Measurements from ENCODE around the gene UBE2O. TPM values are rescaled to one million over a fixed set of nuclear protein-coding genes. Genes with fewer than 3 reads are reported as not detected.
"Not testable (repeated sequence)": the region's sequence is repeated elsewhere in the genome, so short reads cannot be mapped to it uniquely, and the experiment has no call there.

The UBE2O gene
- total RNA-seq, 2 experiments from 2014 or later, result 31.3 to 31.4 TPM

GRCh38 chr17:76365256-76365903 lies 87.6 kb downstream of the UBE2O start:
- Mint-ChIP-seq H3K4me3 (no peak overlapping the region), H3K9me3 (no peaks in the 10 kb centered on the region), H3K36me3 (no peaks in the 10 kb centered on the region), H3K27ac (no peak overlapping the region), H3K4me1 (no peaks in the 10 kb centered on the region), H3K27me3 (peaks cover 13% of the 10 kb centered on the region)
- POLR2A ChIA-PET, result interaction anchor here (0.7 to 1.7 kb wide), 4 partner anchors 10 to 20 kb away, joined by 4 to 5 read pairs (median 4); partner anchors contain the start of gene PRPSAP1
- no peak for DNase-seq
- no peak for ATAC-seq (ENCODE audit: low read depth)

GRCh38 chr17:76363107-76363842 lies 89.7 kb downstream of the UBE2O start:
- H3K36me3 Mint-ChIP-seq, result no peaks in the 10 kb centered on the region
- no peak overlapping the region for H3K4me3 Mint-ChIP-seq
- no peaks in the 10 kb centered on the region for H3K9me3 Mint-ChIP-seq
- H3K4me1 Mint-ChIP-seq, result no peaks in the 10 kb centered on the region
- POLR2A ChIA-PET, result interaction anchor here (1.7 to 2.1 kb wide), 2 partner anchors 11 to 24 kb away, joined by 4 to 6 read pairs; no protein-coding TSS in a partner anchor
- peaks cover 13% of the 10 kb centered on the region for H3K27me3 Mint-ChIP-seq
- DNase-seq (no peak), ATAC-seq (ENCODE audit: low read depth) (no peak)
- no peak overlapping the region for H3K27ac Mint-ChIP-seq

GRCh38 chr17:76360461-76360860 lies 92.5 kb downstream of the UBE2O start:
- peaks cover 18% of the 10 kb centered on the region for H3K27me3 Mint-ChIP-seq
- no peak overlapping the region for H3K27ac Mint-ChIP-seq
- POLR2A ChIA-PET, result no interaction called here
- H3K36me3 Mint-ChIP-seq, result no peaks in the 10 kb centered on the region
- peaks cover 3% of the 10 kb centered on the region for H3K4me1 Mint-ChIP-seq
- DNase-seq (no peak), ATAC-seq (ENCODE audit: low read depth) (no peak)
- no peak overlapping the region for H3K4me3 Mint-ChIP-seq
- H3K9me3 Mint-ChIP-seq, result no peaks in the 10 kb centered on the region

- H3K4me3 Mint-ChIP-seq; POLR2A ChIA-PET; H3K9me3 Mint-ChIP-seq; DNase-seq; ATAC-seq (ENCODE audit: low read depth); H3K4me1 Mint-ChIP-seq; H3K27ac Mint-ChIP-seq; H3K36me3 Mint-ChIP-seq: not testable (repeated sequence)
- peaks cover 18% of the 10 kb centered on the region for H3K27me3 Mint-ChIP-seq
These were observed 93.2 kb downstream of the UBE2O start for GRCh38 chr17:76359776-76360175.

DNA sequence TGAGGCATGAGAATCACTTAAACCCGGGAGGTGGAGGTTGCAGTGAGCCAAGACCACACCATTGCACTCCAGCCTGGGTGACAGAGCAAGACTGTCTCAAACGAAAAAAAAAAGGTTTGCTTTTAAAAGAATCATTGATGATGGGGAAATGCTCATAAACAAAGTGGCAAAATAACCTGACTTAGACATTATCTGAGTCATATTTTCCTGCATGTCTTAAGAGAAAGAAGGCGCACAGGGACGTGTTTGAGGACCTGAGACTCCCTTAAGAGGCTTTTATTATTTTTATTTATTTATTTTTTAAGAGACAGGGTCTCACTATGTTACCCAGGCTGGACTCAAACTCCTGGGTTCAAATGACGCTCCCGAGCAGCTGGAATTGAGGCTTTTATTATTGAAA lies 93.6 kb downstream of the UBE2O start:
- no peak for DNase-seq
- Mint-ChIP-seq H3K27me3 (peaks cover 16% of the 10 kb centered on the region), H3K36me3 (no peaks in the 10 kb centered on the region), H3K9me3 (no peaks in the 10 kb centered on the region), H3K4me3 (no peak overlapping the region), H3K4me1 (peaks cover 8% of the 10 kb centered on the region), H3K27ac (no peak overlapping the region)
- POLR2A ChIA-PET, result no interaction called here
- ATAC-seq (ENCODE audit: low read depth), result no peak

GRCh38 chr17:76357597-76358158 lies 95.3 kb downstream of the UBE2O start:
- POLR2A ChIA-PET, result interaction anchor here (0.6 kb wide), 1 partner anchor 12 kb away, joined by 6 read pairs; no protein-coding TSS in a partner anchor
- no peak for DNase-seq
- H3K4me1 Mint-ChIP-seq, result peaks cover 8% of the 10 kb centered on the region
- peaks cover 16% of the 10 kb centered on the region for H3K27me3 Mint-ChIP-seq
- no peak for ATAC-seq (ENCODE audit: low read depth)
- no peak overlapping the region for H3K27ac Mint-ChIP-seq
- no peak overlapping the region for H3K4me3 Mint-ChIP-seq
- no peaks in the 10 kb centered on the region for H3K9me3 Mint-ChIP-seq
- no peaks in the 10 kb centered on the region for H3K36me3 Mint-ChIP-seq

DNA sequence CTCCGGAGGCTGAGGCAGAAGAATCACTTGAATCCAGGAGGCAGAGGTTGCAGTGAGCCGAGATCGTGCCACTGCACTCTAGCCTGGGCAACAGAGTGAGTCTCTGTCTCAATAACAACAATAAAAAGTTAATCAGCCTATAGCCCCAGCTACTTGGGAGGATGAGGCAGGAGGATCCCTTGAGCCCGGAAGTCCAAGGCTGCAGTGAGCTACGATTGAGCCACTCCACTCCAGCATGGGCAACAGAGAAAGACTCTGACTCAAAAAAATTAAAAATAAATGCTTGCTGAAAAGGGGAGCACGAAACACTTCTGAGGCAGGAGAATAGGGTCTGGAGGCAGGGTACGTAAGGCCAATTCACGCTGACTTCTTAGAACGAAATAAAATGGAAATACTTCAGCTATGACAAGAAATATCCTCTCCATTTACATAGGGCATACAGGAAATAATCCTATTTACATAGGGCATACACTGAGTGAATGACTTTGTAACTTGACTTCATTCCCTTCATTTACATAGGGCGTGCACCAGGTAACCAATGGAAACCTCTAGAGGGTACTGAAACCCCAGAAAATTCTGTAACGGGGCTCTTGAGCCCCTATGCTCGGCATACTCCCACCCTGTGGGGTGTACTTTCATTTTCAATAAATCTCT lies 96.0 kb downstream of the UBE2O start:
- no peak overlapping the region for H3K4me3 Mint-ChIP-seq
- no peak overlapping the region for H3K27ac Mint-ChIP-seq
- H3K27me3 Mint-ChIP-seq, result peaks cover 11% of the 10 kb centered on the region
- DNase-seq (no peak), ATAC-seq (ENCODE audit: low read depth) (no peak)
- H3K9me3 Mint-ChIP-seq, result no peaks in the 10 kb centered on the region
- H3K4me1 Mint-ChIP-seq, result peaks cover 13% of the 10 kb centered on the region
- peaks cover 1% of the 10 kb centered on the region for H3K36me3 Mint-ChIP-seq
- POLR2A ChIA-PET, result no interaction called here

DNA sequence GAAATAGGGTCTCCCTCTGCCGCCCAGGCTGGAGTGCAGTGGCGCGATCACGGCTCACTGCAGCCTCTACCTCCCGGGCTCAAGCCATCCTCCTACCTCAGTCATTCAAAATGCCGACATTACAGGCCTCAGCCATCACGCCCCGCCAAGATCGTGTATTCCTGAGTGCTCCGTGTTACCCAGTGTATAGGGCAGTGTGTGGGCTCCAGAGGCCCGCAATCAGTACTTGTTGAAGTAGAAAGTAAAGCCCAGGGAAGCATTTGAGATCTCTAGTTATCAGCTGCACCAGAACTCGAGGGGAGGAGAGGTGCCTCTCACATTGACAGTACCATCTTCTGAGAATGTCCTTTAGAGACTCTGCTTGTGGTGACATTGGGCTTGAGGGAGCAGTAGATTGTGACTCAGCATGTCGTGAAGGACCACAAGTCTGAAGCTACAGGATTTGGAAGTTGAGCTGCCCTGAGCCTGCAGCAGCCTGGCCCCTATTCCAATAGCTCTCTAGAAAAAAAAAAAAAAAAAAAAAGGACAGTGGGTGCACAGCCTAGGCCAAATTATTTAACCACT lies 98.1 kb downstream of the UBE2O start:
- no peak for DNase-seq
- POLR2A ChIA-PET, result interaction anchor here (1.0 to 3.7 kb wide), 3 partner anchors 11 to 138 kb away, joined by 5 to 63 read pairs (median 6); partner anchors contain the start of gene SPHK1

GRCh38 chr17:76354317-76354729 lies 98.6 kb downstream of the UBE2O start:
- Mint-ChIP-seq H3K4me3 (peak overlapping the region; percentile 96), H3K36me3 (peaks cover 5% of the 10 kb centered on the region), H3K4me1 (peaks cover 17% of the 10 kb centered on the region), H3K27me3 (peaks cover 5% of the 10 kb centered on the region), H3K9me3 (no peaks in the 10 kb centered on the region), H3K27ac (peak overlapping the region; percentile 99)
- POLR2A ChIA-PET, result interaction anchor here (1.0 to 3.7 kb wide), 3 partner anchors 30 to 209 kb away, joined by 3 to 63 read pairs (median 6); partner anchors contain the start of gene SPHK1
- DNase-seq (no peak), ATAC-seq (ENCODE audit: low read depth) (no peak)

More for the DNA sequence above, 98.1 kb downstream of the UBE2O start:
- Mint-ChIP-seq H3K4me1 (peaks cover 17% of the 10 kb centered on the region), H3K4me3 (peak overlapping the region; percentile 96), H3K9me3 (no peaks in the 10 kb centered on the region), H3K27me3 (peaks cover 5% of the 10 kb centered on the region), H3K36me3 (peaks cover 5% of the 10 kb centered on the region), H3K27ac (peak overlapping the region; percentile 78)
- ATAC-seq (ENCODE audit: low read depth), result no peak

GRCh38 chr17:76353599-76354316 lies 99.2 kb downstream of the UBE2O start, which contains the start of gene PRPSAP1:
PRPSAP1 (minus strand) TSS chr17:76353916; CDS start chr17:76353703, 213 bp downstream.
- H3K4me3 Mint-ChIP-seq, result peak within 1 kb of the TSS; percentile 96
- POLR2A ChIA-PET, result interaction anchor here (0.5 to 3.7 kb wide), 13 partner anchors 12 to 574 kb away, joined by 3 to 63 read pairs (median 4); partner anchors contain the start of genes EXOC7, FBF1 and SPHK1
- peaks cover 5% of the 10 kb centered on the region for H3K36me3 Mint-ChIP-seq

GRCh38 chr17:76353004-76353598 lies 99.9 kb downstream of the UBE2O start:
- POLR2A ChIA-PET, result interaction anchor here (0.5 to 3.7 kb wide), 14 partner anchors 9 to 573 kb away, joined by 3 to 63 read pairs (median 4); partner anchors contain the start of genes EXOC7, FBF1 and SPHK1
- Mint-ChIP-seq H3K27me3 (peaks cover 5% of the 10 kb centered on the region), H3K27ac (peak overlapping the region; percentile 99), H3K9me3 (no peaks in the 10 kb centered on the region), H3K36me3 (peaks cover 5% of the 10 kb centered on the region), H3K4me1 (peaks cover 17% of the 10 kb centered on the region), H3K4me3 (peak overlapping the region; percentile 96)
- DNase-seq (no peak), ATAC-seq (ENCODE audit: low read depth) (peak; percentile 4)

More at GRCh38 chr17:76353599-76354316, 99.2 kb downstream of the UBE2O start, which contains the start of gene PRPSAP1:
- H3K4me1 Mint-ChIP-seq, result peaks cover 17% of the 10 kb centered on the region
- ATAC-seq (ENCODE audit: low read depth) (peak; percentile 94), DNase-seq (peak; percentile 89)
- H3K27me3 Mint-ChIP-seq, result peaks cover 5% of the 10 kb centered on the region
- no peaks in the 10 kb centered on the region for H3K9me3 Mint-ChIP-seq
- H3K27ac Mint-ChIP-seq, result peak within 1 kb of the TSS; percentile 99
